CD14-positive monocyte (primary cell): ENCODE measurements around the gene STRA6. TPM values are rescaled to one million over a fixed set of nuclear protein-coding genes. Genes with fewer than 3 reads are reported as not detected.

ENCODE experiments used
- DNase-seq, 3 donors: peaks; one replicate each; pipeline ENCODE4 v3.0.0-alpha.2; 2011 to 2022
- H2AFZ ChIP-seq: 2 replicates; pipeline ENCODE4 v1.6.0; 2012; ENCODE audit warnings: mild to moderate bottlenecking, low read depth, low read length, inconsistent platforms; ENCODE audit not compliant: insufficient read depth, poor library complexity, severe bottlenecking
- H3K27ac ChIP-seq, 2 donors: 1 replicate in 1 of 2; 2 replicates in 1 of 2; pipeline ENCODE4 v1.5.1; 2012 to 2013; ENCODE audit warnings: low read length in 2 of 2, control low read depth in 1 of 2, inconsistent platforms in 1 of 2, low read depth in 1 of 2, mild to moderate bottlenecking in 1 of 2
- H3K27me3 ChIP-seq, 2 donors: one replicate each; pipeline versions ENCODE4 v1.6.0 to v1.6.1; 2011 to 2013; ENCODE audit warnings: low read length in 2 of 2; ENCODE audit not compliant: control insufficient read depth in 2 of 2, insufficient read depth in 2 of 2
- H3K36me3 ChIP-seq, 2 donors: replicated peaks in 1 of 2; 1 replicate in 1 of 2; 2 replicates in 1 of 2; pipeline versions ENCODE4 v1.5.1 to v1.6.1; 2012 to 2013; ENCODE audit warnings: low read length in 2 of 2, control low read depth in 1 of 2, inconsistent platforms in 1 of 2, mild to moderate bottlenecking in 1 of 2; ENCODE audit not compliant: insufficient read depth in 2 of 2, control insufficient read depth in 1 of 2
- H3K4me1 ChIP-seq, 2 donors: 1 replicate in 1 of 2; 2 replicates in 1 of 2; pipeline versions ENCODE4 v1.5.1 to v1.6.1; 2012 to 2013; ENCODE audit warnings: low read length in 2 of 2, control low read depth in 1 of 2, inconsistent platforms in 1 of 2, mild to moderate bottlenecking in 1 of 2, moderate library complexity in 1 of 2; ENCODE audit not compliant: insufficient read depth in 2 of 2, control insufficient read depth in 1 of 2
- H3K4me2 ChIP-seq: replicated peaks from 2 replicates; pipeline ENCODE3; 2012; ENCODE audit warnings: low read length, moderate library complexity, mild to moderate bottlenecking; ENCODE audit not compliant: poor library complexity, severe bottlenecking; ENCODE audit errors: extremely low read depth
- H3K4me3 ChIP-seq, 3 experiments: fragments of 200-600 bp in 1 of 3; sonication (generic) in 1 of 3; replicated peaks in 1 of 3; 1 replicate in 2 of 3; 2 replicates in 1 of 3; pipeline ENCODE4 v1.5.1; 2011 to 2013; ENCODE audit warnings: low read length in 3 of 3, mild to moderate bottlenecking in 3 of 3, control low read depth in 2 of 3, low read depth in 2 of 3, inconsistent platforms in 1 of 3, moderate library complexity in 1 of 3
- H3K79me2 ChIP-seq: 2 replicates; pipeline ENCODE4 v1.6.0; 2012; ENCODE audit warnings: mild to moderate bottlenecking, control low read depth, inconsistent platforms, low read length, moderate library complexity; ENCODE audit not compliant: insufficient read depth
- H3K9ac ChIP-seq: 2 replicates; pipeline ENCODE4 v1.6.0; 2017; ENCODE audit warnings: low read length, mild to moderate bottlenecking; ENCODE audit not compliant: insufficient read depth, poor library complexity, severe bottlenecking
- H3K9me3 ChIP-seq, 2 donors: replicated peaks in 1 of 2; 1 replicate in 1 of 2; 2 replicates in 1 of 2; pipeline versions ENCODE4 v1.5.1 to v1.6.1; 2012 to 2013; ENCODE audit warnings: low read length in 2 of 2, control low read depth in 1 of 2; ENCODE audit not compliant: control insufficient read depth in 1 of 2, insufficient read depth in 1 of 2
- H4K20me1 ChIP-seq: 2 replicates; pipeline ENCODE4 v1.6.0; 2012; ENCODE audit warnings: mild to moderate bottlenecking, low read length, control low read depth, moderate library complexity; ENCODE audit not compliant: insufficient read depth
- H3K27ac Mint-ChIP-seq, 7 donors: one replicate each; pipeline ENCODE4 v1.8.0; 2020; ENCODE audit warnings: mild to moderate bottlenecking in 7 of 7, mixed read lengths in 7 of 7, moderate library complexity in 6 of 7, inconsistent platforms in 2 of 7
- H3K27me3 Mint-ChIP-seq, 3 donors: one replicate each; pipeline ENCODE4 v1.8.0; 2021 to 2022; ENCODE audit warnings: low read depth in 3 of 3, mild to moderate bottlenecking in 3 of 3, mixed read lengths in 3 of 3, moderate library complexity in 3 of 3, inconsistent platforms in 1 of 3
- H3K36me3 Mint-ChIP-seq, 2 donors: one replicate each; pipeline ENCODE4 v1.8.0; 2020; ENCODE audit warnings: mixed read lengths in 2 of 2, inconsistent platforms in 1 of 2, mild to moderate bottlenecking in 1 of 2
- H3K4me1 Mint-ChIP-seq: one replicate; pipeline ENCODE4 v1.8.0; 2020; ENCODE audit warnings: mild to moderate bottlenecking, mixed read lengths
- H3K4me3 Mint-ChIP-seq, 2 donors: one replicate each; pipeline ENCODE4 v1.8.0; 2020; ENCODE audit warnings: mild to moderate bottlenecking in 2 of 2, mixed read lengths in 2 of 2, moderate library complexity in 1 of 2
- H3K9me3 Mint-ChIP-seq, 7 donors: one replicate each; pipeline ENCODE4 v1.8.0; 2020 to 2022; ENCODE audit warnings: mixed read lengths in 7 of 7, mild to moderate bottlenecking in 6 of 7, moderate library complexity in 6 of 7, inconsistent platforms in 2 of 7
- WGBS: methylation state at CpG from one replicate; pipeline ENCODE4 v1.1.5; 2013; ENCODE audit warnings: missing lambda C conversion rate; ENCODE audit not compliant: insufficient coverage; 5-methylcytosine and 5-hydroxymethylcytosine counted together
- intact Hi-C, 2 donors: fragments of 100-400 bp; cut with micrococcal nuclease; formaldehyde crosslinking; loops; one replicate each; pipeline versions ENCODE4 v1.15.0 to v1.15.1; 2023
- polyA plus RNA-seq, 3 donors: library from polyadenylated mRNA; depleted of rRNA in 1 of 3; unstranded in 2 of 3; stranded (reverse) in 1 of 3; fragments of 300-500 nt in 2 of 3; fragments of >200 nt in 1 of 3; fragmentation: Illumina TruSeq in 2 of 3; gene quantifications; 1 replicate in 2 of 3; 2 replicates in 1 of 3; pipeline ENCODE4 v1.2.3, GENCODE V29; 2012 to 2021
- TF ChIP-seq, protein P1 (sequence below): fragments of 200-600 bp; IDR thresholded peaks from one replicate; pipeline ENCODE4 v1.8.0; 2022; ENCODE audit warnings: antibody characterized with exemption, mild to moderate bottlenecking

STRA6 gene
- polyA plus RNA-seq, 3 donors, result not detected

DNA sequence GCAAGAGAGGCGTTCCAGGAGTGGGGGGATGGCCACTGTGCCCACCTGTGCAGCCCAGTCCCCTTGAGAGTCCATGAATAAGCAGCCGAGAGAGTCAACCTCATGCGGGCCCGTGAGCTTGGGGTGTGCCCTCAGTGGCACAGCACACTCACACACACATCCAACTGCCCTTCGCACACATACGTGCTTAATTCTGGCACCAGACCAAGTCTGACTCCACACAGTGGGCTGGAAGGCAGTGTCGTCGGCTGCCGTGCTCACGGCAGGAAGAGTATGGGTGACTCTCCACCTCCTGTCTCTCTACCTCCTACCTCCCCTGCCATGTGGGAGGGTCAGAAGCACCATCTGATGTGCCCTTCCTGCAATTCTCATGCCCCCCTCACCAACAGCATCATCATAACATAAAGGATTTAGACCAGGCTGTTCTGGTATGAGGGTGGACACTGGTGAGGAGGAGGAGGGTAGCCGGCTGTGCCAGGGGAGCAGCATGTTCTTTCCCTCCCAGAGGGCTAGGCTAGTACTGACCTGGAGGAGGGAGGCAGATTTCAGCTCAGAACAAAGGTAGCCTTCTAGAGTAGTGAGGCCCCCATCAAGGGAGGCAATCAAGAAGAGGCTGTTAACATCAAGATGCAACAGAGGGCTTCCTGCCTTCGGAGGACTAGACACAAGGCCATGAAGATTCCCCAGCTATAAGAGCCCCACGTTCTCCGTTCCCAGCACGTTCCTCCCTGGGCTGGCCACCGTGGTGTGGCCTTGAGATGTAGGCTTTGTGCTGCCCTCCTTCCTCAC, 5.3 kb upstream of the STRA6 start:
- Histone ChIP-seq H3K27me3 (no peaks in the 10 kb centered on the region), H3K9me3 (no peaks in the 10 kb centered on the region), H3K9ac (no peak overlapping the region), H3K4me3 (no peak overlapping the region), H2AFZ (no peak overlapping the region), H3K4me2 (no peak overlapping the region), H3K27ac (no peak overlapping the region), H3K79me2 (no peaks in the 10 kb centered on the region), H3K36me3 (no peaks in the 10 kb centered on the region), H3K4me1 (no peaks in the 10 kb centered on the region), H4K20me1 (no peaks in the 10 kb centered on the region)
- Mint-ChIP-seq H3K9me3 (no peaks in the 10 kb centered on the region), H3K27ac (no peak overlapping the region), H3K27me3 (peaks cover 9 to 15% (median 11%) of the 10 kb centered on the region in 3 donors), H3K4me3 (no peak overlapping the region), H3K4me1 (peaks cover 1% of the 10 kb centered on the region), H3K36me3 (no peaks in the 10 kb centered on the region)
- TF ChIP-seq, protein P1, sequence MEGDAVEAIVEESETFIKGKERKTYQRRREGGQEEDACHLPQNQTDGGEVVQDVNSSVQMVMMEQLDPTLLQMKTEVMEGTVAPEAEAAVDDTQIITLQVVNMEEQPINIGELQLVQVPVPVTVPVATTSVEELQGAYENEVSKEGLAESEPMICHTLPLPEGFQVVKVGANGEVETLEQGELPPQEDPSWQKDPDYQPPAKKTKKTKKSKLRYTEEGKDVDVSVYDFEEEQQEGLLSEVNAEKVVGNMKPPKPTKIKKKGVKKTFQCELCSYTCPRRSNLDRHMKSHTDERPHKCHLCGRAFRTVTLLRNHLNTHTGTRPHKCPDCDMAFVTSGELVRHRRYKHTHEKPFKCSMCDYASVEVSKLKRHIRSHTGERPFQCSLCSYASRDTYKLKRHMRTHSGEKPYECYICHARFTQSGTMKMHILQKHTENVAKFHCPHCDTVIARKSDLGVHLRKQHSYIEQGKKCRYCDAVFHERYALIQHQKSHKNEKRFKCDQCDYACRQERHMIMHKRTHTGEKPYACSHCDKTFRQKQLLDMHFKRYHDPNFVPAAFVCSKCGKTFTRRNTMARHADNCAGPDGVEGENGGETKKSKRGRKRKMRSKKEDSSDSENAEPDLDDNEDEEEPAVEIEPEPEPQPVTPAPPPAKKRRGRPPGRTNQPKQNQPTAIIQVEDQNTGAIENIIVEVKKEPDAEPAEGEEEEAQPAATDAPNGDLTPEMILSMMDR, result no peak
- no peak for DNase-seq
- 99% methylated on average over 8 of the region's 16 CpGs for WGBS
- intact Hi-C loops, result no loop called here

GRCh38 chr15:74206801-74207281, 4.3 kb upstream of the STRA6 start:
- WGBS, result 88% methylated on average over 6 of the region's 6 CpGs
- Mint-ChIP-seq H3K4me1 (peaks cover 1% of the 10 kb centered on the region), H3K9me3 (no peaks in the 10 kb centered on the region)

More at GRCh38 chr15:74206801-74207281, 4.3 kb upstream of the STRA6 start:
- Histone ChIP-seq H3K79me2 (no peaks in the 10 kb centered on the region), H3K4me1 (no peaks in the 10 kb centered on the region), H3K9ac (no peak overlapping the region), H3K4me2 (no peak overlapping the region), H3K36me3 (no peaks in the 10 kb centered on the region), H4K20me1 (no peaks in the 10 kb centered on the region), H3K27ac (no peak overlapping the region), H3K27me3 (no peaks in the 10 kb centered on the region), H3K9me3 (no peaks in the 10 kb centered on the region), H2AFZ (no peak overlapping the region), H3K4me3 (no peak overlapping the region)
- intact Hi-C loops, result no loop called here
- Mint-ChIP-seq H3K27ac (no peak overlapping the region), H3K4me3 (no peak overlapping the region), H3K27me3 (peaks cover 9 to 12% (median 11%) of the 10 kb centered on the region in 3 donors), H3K36me3 (no peaks in the 10 kb centered on the region)
- TF ChIP-seq, protein P1, result no peak
- no peak for DNase-seq
